HL-60 (cell line): ENCODE data around the gene PARP1.

ENCODE experiments used
- CTCF ChIP-seq: IDR thresholded peaks from one replicate; pipeline ENCODE4 v1.5.1; 2011; ENCODE audit warnings: low read length, control low read depth, inconsistent platforms; ENCODE audit not compliant: insufficient read depth
- POLR2AphosphoS5 ChIP-seq: IDR thresholded peaks from 2 replicates; pipeline ENCODE4 v1.6.1; 2012; ENCODE audit warnings: low read depth

GRCh38 chr1:226443439-226443838 lies 35.5 kb upstream of the PARP1 start:
- TF ChIP-seq POLR2AphosphoS5 (no peak), CTCF (no peak)
